HG03108 (cell line): ENCODE results near the gene KIF16B.

Experiments
- ATAC-seq: cut with Tn5 transposase; IDR thresholded peaks from one replicate; pipeline ENCODE4 v1.9.1; 2021; ENCODE audit warnings: moderate library complexity; ENCODE audit not compliant: unreplicated experiment

Gene KIF16B

DNA sequence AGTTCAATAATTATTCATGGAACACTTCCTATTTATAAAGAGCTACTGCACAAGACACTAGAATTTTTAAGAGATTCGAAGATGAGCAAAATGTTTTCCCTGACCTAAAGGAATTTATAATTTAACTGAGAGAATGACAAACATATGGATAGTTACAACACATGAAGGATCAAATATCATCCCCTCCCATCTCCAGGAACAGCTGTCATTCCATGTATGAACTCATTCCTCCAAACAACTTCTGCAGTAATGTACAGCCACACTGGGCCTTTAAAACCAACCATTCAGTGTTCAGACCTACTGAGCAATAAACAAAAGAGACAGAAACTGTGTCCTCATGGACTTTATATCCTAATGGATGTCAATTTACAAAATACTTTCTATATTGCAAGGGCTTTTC, 87.8 kb downstream of the KIF16B start:
- no peak for ATAC-seq

GRCh38 chr20:16483024-16483423, 90.2 kb downstream of the KIF16B start:
- ATAC-seq, result no peak

- no peak for ATAC-seq
Observed at GRCh38 chr20:16481977-16482376, 91.3 kb downstream of the KIF16B start.

- no peak for ATAC-seq
Observed at GRCh38 chr20:16479666-16480065, 93.6 kb downstream of the KIF16B start.

- no peak for ATAC-seq
Observed at GRCh38 chr20:16477632-16478031, 95.6 kb downstream of the KIF16B start.

- peak; percentile 63 for ATAC-seq
Observed at GRCh38 chr20:16476032-16476431, 97.2 kb downstream of the KIF16B start.

- ATAC-seq, result no peak
Observed at GRCh38 chr20:16475225-16475624, 98.0 kb downstream of the KIF16B start.

DNA sequence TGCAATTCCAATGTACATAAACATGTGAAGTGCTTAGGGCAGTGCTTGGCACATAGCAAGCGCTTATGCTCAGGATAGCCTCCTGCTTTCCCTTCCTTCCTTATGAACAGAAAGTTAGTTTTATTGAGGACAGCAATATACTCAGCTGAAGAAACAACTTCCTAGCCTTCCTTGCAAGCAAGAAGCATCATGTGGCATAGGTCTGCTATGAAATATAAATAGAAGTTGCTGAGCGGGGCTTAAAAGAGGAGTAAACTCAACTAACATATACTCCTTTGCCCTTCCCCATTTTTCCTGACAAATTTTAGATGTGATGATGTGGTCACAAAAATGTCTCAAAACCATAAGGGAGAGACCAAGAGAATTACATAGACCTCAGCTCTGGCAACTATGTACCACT, 98.9 kb downstream of the KIF16B start:
- no peak for ATAC-seq

GRCh38 chr20:16472045-16472872, 101.0 kb downstream of the KIF16B start:
- no peak for ATAC-seq

DNA sequence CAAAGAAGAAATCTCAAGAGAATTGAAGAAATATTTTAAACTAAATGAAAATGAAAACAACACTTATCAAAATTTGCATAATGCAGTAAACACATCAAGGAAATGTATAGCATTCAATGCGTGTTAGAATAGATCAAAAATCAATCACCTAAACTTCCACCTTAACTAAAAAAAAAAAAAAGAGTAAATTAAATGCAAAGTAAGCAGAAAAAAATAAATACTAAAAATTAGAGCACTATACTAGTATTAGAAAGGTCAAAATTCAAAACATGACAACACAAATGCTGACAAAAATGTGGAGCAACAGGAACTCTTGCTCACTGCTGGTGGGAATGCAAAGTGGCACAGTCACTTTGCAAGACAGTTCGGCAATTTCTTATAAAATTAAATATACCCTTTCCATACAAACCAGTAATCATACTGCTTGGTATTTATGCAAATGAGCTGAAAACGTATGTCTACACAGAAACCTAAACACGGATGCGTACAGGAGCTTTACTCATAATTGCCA, 103.8 kb downstream of the KIF16B start:
- no peak for ATAC-seq

- no peak for ATAC-seq
Observed at GRCh38 chr20:16462711-16463110, 110.5 kb downstream of the KIF16B start.

DNA sequence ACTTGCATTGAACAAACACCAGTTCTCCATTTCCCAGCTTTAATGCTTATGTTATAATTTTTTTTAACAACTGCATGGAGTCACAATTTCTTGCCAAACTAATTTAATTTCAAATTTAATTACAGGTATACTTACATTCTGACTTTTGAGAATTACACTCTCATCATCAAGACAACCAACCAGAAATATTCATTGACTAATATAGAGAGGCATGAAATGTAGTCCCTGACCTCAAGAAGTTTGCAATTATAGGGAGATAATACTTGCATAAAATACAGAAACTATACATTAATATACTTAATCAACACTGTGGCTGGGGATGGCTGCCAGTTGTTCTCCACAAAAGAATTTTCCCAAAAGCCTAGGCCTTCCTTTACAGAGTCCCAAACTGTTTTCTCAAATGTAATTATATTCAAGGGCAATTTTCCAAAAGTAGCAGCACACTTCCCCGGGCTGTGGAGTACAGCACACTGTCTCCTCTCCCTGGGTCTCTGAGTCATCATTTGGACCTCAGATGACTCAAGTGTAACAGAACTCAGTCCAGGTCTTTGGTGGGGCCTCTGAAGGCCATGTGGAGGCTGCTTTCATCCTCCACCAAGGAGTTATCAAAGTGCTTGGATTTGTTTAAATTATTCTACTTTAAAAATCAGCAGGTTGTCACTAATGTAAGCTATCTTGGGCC, 114.1 kb downstream of the KIF16B start:
- ATAC-seq, result no peak

GRCh38 chr20:16457514-16457913, 115.7 kb downstream of the KIF16B start:
- ATAC-seq, result no peak

GRCh38 chr20:16455324-16455723, 117.9 kb downstream of the KIF16B start:
- no peak for ATAC-seq

- ATAC-seq, result no peak
Observed at GRCh38 chr20:16451982-16452381, 121.3 kb downstream of the KIF16B start.

DNA sequence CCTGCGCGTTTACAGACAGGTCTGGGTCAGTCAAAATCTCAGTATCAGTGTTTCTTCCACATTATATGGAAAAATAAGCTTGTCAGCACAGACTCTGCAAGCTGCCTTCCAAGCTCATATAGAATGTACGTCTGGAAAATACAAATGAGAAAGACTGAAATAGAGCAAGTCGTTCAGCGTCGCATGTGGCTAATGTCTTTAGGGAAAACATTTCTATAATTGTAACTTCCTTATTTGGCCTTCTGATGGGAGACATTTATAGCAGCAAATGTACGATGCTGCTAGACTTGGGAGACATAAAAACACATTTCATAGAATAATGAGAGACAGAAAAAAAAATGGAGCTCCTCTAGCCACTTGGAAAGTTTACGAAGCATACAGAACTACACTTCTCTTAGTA, 122.2 kb downstream of the KIF16B start:
- no peak for ATAC-seq

- ATAC-seq, result no peak
Observed at GRCh38 chr20:16446991-16447390, 126.3 kb downstream of the KIF16B start.

GRCh38 chr20:16446246-16446645, 127.0 kb downstream of the KIF16B start:
- ATAC-seq, result no peak

DNA sequence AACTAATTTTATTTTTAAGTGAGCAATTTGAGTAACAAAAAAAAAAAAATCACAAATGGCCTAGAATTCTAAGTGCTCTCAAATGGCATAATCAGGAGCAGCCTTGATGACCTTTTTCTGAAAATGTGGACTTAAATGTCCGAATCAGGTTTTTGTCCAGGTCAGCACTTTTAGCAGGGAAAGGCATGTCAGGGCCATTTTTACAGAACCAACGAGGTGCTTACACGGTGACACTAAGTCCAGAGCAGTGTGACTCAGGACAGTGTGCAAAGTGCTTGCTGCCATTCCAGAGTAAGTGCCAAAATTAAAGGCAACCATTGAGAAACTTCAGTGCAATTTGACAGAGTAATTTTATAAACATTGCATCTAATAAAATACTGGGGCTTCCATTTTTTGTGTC, 127.8 kb downstream of the KIF16B start:
- ATAC-seq, result no peak

GRCh38 chr20:16444057-16444777, 129.0 kb downstream of the KIF16B start:
- no peak for ATAC-seq

- no peak for ATAC-seq
Observed at GRCh38 chr20:16441546-16442164, 131.6 kb downstream of the KIF16B start.
